HG03342 (cell line): Measurements from ENCODE around the gene LRRC3B.
A peak's percentile ranks its signal among the peaks of the same experiment; 100 is the strongest.

Experiments used
- ATAC-seq: cut with Tn5 transposase; IDR thresholded peaks from one replicate; pipeline ENCODE4 v1.9.1; 2021; ENCODE audit warnings: mild to moderate bottlenecking, moderate library complexity; ENCODE audit not compliant: unreplicated experiment

The LRRC3B gene

DNA sequence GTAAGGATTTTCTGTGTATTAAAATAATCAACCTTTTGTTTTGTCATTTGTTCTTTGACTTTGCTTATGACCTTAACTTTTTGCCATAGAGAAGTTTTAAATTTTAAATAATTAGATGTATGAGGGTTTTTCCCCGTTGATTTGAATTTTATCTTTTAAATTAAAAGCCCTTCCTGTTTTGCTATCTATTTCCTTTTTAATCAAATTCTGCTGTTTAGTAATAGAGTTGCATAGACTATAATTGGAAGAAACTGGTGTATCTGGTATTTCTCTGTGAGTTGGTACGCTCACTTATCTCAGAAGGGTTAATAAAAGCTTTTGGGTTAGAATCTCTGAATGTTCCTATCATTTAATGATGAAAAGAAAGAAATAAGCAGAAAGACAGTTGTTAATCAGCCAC is 82.2 kb downstream of the LRRC3B start:
- no peak for ATAC-seq

DNA sequence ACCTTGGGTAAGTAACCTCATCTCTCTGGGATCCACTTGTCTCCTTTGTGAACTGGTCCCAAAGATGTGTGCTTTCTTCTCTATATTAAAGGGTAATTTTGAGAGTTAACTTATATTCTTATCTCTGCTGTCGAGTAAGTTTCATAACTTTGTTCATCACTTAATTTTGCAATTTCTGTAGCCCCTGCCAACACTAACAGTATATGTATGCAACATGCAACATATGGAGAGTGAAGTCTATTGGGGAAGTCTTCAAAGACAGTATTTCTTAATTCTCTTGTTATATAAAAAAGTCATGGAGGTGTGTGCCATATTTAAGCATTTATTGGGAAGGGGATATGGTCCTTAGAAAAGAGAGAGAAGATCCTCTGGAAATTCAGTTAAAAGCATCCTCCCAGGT is 85.9 kb downstream of the LRRC3B start:
- ATAC-seq = no peak

DNA sequence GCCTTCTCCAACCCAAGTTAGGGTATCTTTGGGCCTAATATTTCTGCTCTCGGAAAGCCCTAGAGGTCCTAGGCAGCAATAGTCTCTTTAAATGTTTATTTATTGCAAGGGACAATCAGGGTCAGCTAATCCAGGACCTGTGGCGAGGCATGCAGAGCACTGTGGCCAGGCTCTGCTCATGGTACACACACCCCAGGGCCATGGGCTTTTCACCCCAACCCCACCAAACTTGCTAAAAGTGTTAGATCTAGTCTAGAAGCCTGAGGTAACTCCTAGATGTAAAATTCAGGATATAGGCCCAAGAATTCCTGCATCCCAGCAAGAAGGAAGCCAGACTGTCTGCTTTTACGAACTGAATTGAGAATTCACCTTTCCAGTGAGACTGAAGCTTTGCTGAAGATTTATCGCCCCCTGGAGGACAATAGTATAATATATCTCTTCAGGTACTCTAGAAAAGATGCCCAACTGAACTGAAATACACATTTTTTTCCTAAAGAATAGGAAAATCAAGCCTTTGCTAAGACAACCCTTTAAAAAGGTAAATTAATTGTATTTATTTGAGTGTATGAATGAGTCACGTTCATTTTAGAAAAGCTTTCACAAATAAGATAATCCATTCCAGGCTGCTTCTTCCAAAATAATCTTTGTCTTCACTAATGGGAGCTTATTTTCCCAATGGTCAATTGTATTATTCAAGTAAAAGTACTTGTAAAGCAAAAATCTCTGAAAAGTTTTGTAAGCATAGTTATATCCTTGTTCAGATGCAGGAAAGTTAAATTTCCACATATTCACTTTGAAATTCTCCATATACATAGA is 89.8 kb downstream of the LRRC3B start:
- ATAC-seq = peak; percentile 91

DNA sequence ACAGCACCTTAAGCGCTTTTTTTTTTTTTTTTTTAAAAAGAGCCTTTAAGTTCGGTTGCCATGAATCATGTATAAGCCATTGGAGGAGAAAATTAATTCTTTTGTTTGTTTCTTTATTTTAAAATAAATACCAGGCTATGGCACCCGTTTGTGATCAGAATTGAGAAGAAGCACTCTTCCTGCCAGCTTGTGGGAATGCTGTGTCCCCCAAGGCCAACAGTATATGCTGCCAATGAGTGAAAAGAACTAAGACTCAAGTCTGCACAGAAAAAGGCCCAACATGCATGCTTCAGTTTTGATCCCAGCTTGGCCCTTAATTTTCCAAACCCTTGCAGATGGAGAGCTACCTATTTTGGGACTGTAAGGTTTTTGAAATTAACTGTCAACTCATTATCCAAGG is 90.5 kb downstream of the LRRC3B start:
- no peak for ATAC-seq

DNA sequence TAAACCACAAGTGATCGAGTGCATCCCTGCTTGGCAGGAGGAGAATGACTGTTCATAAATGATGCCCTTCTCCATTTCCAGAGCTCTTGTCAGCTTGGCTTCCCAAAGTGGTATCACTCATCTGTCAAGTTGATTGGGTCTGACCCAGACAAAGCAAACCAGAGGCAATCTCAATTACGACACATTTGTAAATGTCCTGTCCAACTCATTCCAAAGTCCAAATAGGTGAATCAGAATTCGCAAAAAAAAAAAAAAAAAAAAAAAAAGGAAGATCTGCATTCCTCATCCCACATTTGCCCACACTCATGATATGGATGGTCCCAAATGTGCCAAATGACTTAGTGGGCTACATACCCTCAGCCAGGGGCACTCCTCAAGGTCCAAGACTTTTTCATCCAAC is 91.9 kb downstream of the LRRC3B start:
- no peak for ATAC-seq

DNA sequence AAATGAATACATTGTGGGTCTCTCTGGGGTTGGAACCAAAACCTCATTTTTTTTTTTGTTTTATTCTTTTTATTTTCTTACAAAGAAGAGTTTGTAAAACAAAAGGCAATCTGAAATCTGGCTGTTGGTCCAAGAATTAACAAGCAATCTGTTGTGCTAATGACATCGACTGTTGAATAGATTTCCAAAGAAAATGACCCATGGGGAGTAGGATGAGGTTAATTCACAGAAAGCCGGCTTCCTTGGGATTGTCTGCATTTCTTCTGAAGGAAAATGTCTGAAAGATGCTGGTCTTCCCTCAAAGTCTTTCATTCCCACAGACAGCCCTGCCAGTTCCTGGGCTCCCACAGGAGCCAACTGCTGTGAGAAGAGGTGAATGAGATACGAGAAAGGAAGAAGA is 92.9 kb downstream of the LRRC3B start:
- ATAC-seq = no peak

DNA sequence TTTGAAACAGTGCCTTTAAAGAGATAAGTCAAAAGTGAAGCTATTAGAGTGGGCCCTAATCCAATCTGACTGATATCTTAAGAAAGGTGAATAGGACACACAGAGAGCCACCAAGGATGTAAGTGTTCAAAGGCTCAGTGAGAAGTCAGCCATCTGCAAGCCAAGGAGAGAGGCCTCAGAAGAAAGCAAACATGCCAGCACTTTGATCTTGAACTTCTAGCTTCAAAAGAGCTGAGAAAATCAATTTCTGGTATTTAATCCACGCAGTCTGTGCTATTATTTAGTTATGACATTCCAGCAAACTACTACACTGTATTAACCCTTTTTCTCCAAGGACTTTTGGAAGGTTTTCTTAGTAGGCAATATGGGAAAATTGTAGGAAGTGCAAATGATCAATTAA is 95.7 kb downstream of the LRRC3B start:
- ATAC-seq = no peak

DNA sequence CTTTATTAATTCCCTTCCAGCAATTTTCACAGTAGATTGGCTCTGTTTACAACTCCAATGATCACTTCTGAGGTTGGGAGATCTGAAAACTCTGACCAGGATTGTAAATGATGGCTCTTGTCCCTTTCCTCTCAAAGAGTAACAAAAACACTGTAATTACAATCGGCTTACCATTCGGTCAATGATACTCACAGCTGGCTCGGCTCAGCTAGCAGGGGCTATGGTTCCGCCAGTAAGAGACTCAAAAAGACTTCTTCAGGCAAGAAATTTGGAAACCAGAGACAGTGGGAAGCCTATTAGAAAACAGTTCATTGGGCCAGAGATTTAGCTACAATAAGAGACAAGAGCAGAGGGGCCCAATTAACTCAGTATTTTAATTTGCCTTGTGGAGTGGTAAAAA is 96.6 kb downstream of the LRRC3B start:
- no peak for ATAC-seq

DNA sequence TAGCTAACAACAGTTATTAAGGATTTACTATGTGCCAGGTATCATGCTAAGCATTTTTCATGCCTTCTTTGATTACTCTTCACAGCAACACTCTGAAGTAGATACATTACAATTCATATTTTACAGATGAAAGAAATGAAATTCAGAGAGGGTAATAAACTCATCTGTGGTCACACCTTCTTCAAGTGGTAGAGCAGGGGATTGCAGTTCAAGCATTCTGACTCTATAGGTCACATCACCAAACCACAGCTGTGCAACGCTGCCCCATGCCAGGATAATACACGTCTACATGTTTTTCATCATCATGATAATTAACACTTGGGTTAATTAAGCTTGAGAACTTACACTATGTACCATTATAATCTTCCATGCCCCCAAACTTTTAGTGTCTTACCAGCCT is 98.5 kb downstream of the LRRC3B start:
- ATAC-seq = peak; percentile 65

DNA sequence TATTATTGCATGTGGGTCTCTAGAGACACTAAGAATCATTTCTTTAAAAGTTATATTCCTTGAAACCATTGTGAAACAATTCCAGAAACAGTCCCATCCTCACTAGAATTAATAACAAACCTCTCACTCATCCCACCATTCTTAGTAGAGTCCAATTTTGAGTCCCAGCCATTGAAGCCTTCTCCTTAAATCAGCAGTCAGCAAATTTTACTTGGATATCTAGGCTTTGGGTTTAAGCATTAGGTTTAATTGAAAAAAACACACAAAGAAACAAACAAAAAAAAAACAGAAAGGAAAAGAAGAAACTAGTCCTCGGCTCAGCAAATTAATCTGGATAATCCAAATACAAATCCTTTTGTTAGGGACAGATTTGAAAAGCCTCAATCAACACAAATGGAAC is 109.3 kb downstream of the LRRC3B start:
- ATAC-seq = no peak

DNA sequence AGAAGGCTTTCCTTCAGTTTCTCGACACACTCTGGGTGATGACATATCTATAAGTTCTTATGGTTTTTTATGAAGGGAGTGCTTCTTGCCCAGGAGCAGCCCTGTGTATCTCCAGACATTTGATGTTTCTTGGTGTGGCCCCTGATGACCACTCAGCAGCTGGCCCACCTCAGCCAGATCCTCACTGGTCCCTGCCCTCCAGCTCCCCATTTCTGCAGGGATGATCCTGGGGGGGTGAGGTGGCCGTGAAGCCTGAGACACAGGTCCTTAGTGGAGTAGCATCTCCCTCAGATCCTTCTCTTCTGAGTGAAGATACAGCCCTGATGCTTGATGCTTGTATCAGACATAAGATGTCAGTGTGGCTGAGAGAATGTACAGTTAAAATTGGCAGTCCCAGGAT is 127.7 kb downstream of the LRRC3B start:
- no peak for ATAC-seq

DNA sequence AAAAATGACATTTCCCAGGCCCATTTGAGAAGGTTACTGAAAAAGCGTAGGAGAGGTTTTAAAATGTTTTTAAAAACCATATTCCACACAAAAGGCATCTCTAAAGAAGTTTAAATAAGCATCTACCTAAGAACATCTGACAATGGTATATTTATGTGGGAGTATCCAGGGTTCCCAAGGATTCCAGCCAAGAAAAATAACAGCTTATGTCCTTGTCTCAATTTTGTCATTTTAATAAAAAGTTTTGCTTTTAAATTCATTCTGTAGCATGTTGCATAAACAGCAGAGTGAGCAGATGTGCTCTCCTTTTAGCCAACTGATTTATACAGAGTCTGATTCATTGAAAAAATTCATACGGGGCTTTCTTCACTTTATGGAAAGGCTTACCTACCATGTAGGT is 129.9 kb downstream of the LRRC3B start:
- ATAC-seq = no peak

DNA sequence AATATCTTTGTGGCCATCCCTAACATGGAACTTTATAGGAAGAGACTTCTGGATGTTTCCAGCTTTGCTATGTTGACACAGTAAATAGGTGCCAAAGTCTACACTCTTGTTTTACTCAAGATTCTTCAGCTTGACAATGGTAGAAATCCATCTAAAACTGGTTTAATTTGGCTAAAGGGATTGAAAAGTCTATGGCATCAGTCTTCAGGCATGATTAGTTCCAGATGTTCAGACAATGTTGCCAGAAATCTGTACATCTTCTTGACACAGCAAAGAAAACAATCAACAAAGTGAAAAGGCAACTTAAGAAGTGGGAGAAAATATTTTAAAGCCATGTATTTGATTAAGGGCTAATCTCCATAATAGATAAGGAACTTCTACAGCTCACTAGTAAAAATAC is 130.5 kb downstream of the LRRC3B start:
- ATAC-seq = no peak

DNA sequence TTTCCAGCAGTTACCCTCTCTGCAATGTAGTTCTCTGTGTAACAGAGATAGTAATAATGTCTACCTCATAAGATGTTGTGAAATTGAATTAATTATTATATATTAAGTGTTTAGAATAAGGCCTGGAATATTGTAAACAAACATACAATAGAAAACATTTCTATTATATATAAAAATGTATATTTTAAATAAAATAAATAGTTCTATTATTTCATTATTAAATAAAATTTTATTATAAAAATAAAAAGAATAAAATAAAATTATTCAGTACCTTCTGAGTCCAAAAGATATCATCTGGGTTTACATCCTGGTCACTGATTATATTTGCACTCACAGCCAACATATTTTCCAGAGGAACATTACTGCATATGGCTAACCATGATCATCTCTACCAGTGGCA is 135.4 kb downstream of the LRRC3B start:
- no peak for ATAC-seq
